IMR-90 (cell line): Measurements from ENCODE around the gene ALDH1A1. TPM values are rescaled to one million over a fixed set of nuclear protein-coding genes. Genes with fewer than 3 reads are reported as not detected.

Experiments used
- ATAC-seq: fragments of 200-7000 bp; cut with Tn5 transposase; 2 replicates; pipeline ENCODE4 v1.9.1; 2020; ENCODE audit warnings: low read depth, mild to moderate bottlenecking, moderate library complexity
- BruUV-seq: library from RNA; stranded (reverse); fragments of 400-500 nt; replicated peaks from 2 replicates; lab custom pipeline; 2021; lab: Mats Ljungman, UMichigan
- CTCF ChIA-PET: fragments of 300-600 bp; formaldehyde crosslinking; extraction: SDS; loops from one replicate; lab custom pipeline; 2021; ENCODE audit warnings: antibody characterized with exemption; lab: Yijun Ruan, JAX
- POLR2A ChIA-PET: fragments of 300-600 bp; sonication (Branson Sonifier 250); formaldehyde crosslinking; loops from one replicate; lab custom pipeline; 2022; ENCODE audit warnings: antibody characterized with exemption; ENCODE audit not compliant: unreplicated experiment; lab: Charles Lee
- DNase-seq: peaks from one replicate; pipeline ENCODE4 v3.0.0; 2013
- H2AFZ ChIP-seq: replicated peaks from 2 replicates; pipeline ENCODE3; 2013; ENCODE audit warnings: low read length, mild to moderate bottlenecking; ENCODE audit not compliant: poor library complexity
- H2AK5ac ChIP-seq: 2 replicates; pipeline ENCODE4 v1.6.1; 2013; ENCODE audit warnings: low read depth, low read length, inconsistent platforms
- H2AK9ac ChIP-seq: replicated peaks from 2 replicates; pipeline ENCODE3; 2013; ENCODE audit warnings: mild to moderate bottlenecking, low read depth, low read length, moderate library complexity; ENCODE audit not compliant: poor library complexity
- H2BK120ac ChIP-seq: 2 replicates; pipeline ENCODE4 v1.6.1; 2013; ENCODE audit warnings: low read depth, low read length, inconsistent platforms
- H2BK15ac ChIP-seq: 3 replicates; pipeline ENCODE4 v1.6.1; 2013; ENCODE audit warnings: low read depth, low read length, inconsistent platforms
- H2BK20ac ChIP-seq: 2 replicates; pipeline ENCODE4 v1.6.1; 2013; ENCODE audit warnings: low read depth, mild to moderate bottlenecking, inconsistent platforms, low read length, moderate library complexity
- H2BK5ac ChIP-seq: 2 replicates; pipeline ENCODE4 v1.6.1; 2013; ENCODE audit warnings: mild to moderate bottlenecking, low read depth, low read length, inconsistent platforms; ENCODE audit not compliant: poor library complexity, severe bottlenecking
- H3K14ac ChIP-seq: replicated peaks from 2 replicates; pipeline ENCODE4 v1.6.1; 2013; ENCODE audit warnings: low read depth, low read length, inconsistent platforms
- H3K18ac ChIP-seq: 2 replicates; pipeline ENCODE4 v1.6.1; 2013; ENCODE audit warnings: low read depth, low read length, control low read depth
- H3K23ac ChIP-seq: 2 replicates; pipeline ENCODE4 v1.6.1; 2013; ENCODE audit warnings: low read depth, low read length, inconsistent platforms
- H3K27ac ChIP-seq: 2 replicates; pipeline ENCODE4 v1.5.1; 2013; ENCODE audit warnings: mild to moderate bottlenecking, control low read depth, low read length; ENCODE audit not compliant: insufficient read depth
- H3K27me3 ChIP-seq: 2 replicates; pipeline ENCODE4 v1.6.1; 2013; ENCODE audit warnings: low read length; ENCODE audit not compliant: control insufficient read depth, insufficient read depth
- H3K36me3 ChIP-seq: 2 replicates; pipeline ENCODE4 v1.6.1; 2013; ENCODE audit warnings: low read length, mixed read lengths; ENCODE audit not compliant: control insufficient read depth, insufficient read depth
- H3K4ac ChIP-seq: 2 replicates; pipeline ENCODE4 v1.6.1; 2013; ENCODE audit warnings: low read depth, low read length, inconsistent platforms
- H3K4me1 ChIP-seq: 2 replicates; pipeline ENCODE4 v1.6.1; 2013; ENCODE audit warnings: low read length, mixed read lengths; ENCODE audit not compliant: control insufficient read depth, insufficient read depth
- H3K4me2 ChIP-seq: 2 replicates; pipeline ENCODE4 v1.6.1; 2013; ENCODE audit warnings: low read depth, mild to moderate bottlenecking, control low read depth, low read length, moderate library complexity
- H3K4me3 ChIP-seq: 2 replicates; pipeline ENCODE4 v1.5.1; 2013; ENCODE audit warnings: low read depth, mild to moderate bottlenecking, control low read depth, low read length, moderate library complexity; ENCODE audit not compliant: insufficient read depth
- H3K56ac ChIP-seq: 2 replicates; pipeline ENCODE4 v1.6.1; 2013; ENCODE audit warnings: low read length, inconsistent platforms; ENCODE audit not compliant: insufficient read depth; ENCODE audit errors: extremely low read depth
- H3K79me1 ChIP-seq, 2 experiments: 2 replicates each; pipeline ENCODE4 v1.6.1; 2013; ENCODE audit warnings: low read length in 2 of 2, inconsistent platforms in 1 of 2, low read depth in 1 of 2
- H3K9ac ChIP-seq: 2 replicates; pipeline ENCODE4 v1.6.1; 2013; ENCODE audit warnings: low read depth, low read length, control low read depth
- H3K9me1 ChIP-seq: 2 replicates; pipeline ENCODE4 v1.6.1; 2013; ENCODE audit warnings: low read length, inconsistent platforms; ENCODE audit not compliant: insufficient read depth
- H3K9me3 ChIP-seq: 2 replicates; pipeline ENCODE4 v1.6.1; 2013; ENCODE audit warnings: low read length; ENCODE audit not compliant: control insufficient read depth, insufficient read depth
- H4K20me1 ChIP-seq: 2 replicates; pipeline ENCODE4 v1.6.1; 2013; ENCODE audit warnings: low read length, inconsistent platforms; ENCODE audit not compliant: insufficient read depth
- H4K5ac ChIP-seq: 2 replicates; pipeline ENCODE4 v1.6.1; 2013; ENCODE audit warnings: mild to moderate bottlenecking, low read depth, low read length, control low read depth
- H4K8ac ChIP-seq, 2 experiments: 2 replicates each; pipeline ENCODE4 v1.6.1; 2013; ENCODE audit warnings: low read depth in 2 of 2, low read length in 2 of 2, control low read depth in 1 of 2, inconsistent platforms in 1 of 2
- H4K91ac ChIP-seq: 2 replicates; pipeline ENCODE4 v1.6.1; 2013; ENCODE audit warnings: low read depth, low read length, inconsistent platforms; ENCODE audit not compliant: insufficient read depth
- BHLHE40 ChIP-seq: fragments of 150-350 bp; IDR thresholded peaks from 2 replicates; pipeline ENCODE4 v1.6.1; 2016; ENCODE audit warnings: mild to moderate bottlenecking, low read depth, low read length
- CEBPB ChIP-seq: IDR thresholded peaks from 2 replicates; pipeline ENCODE4 v1.6.1; 2012; ENCODE audit warnings: low read depth, low read length, improper control_type of control experiment
- CHD1 ChIP-seq: IDR thresholded peaks from 2 replicates; pipeline ENCODE4 v1.6.1; 2012; ENCODE audit warnings: low read depth, low read length, improper control_type of control experiment
- FOS ChIP-seq: fragments of 150-350 bp; IDR thresholded peaks from 2 replicates; pipeline ENCODE4 v1.6.1; 2016; ENCODE audit warnings: low read depth, low read length
- MAFK ChIP-seq: IDR thresholded peaks from 2 replicates; pipeline ENCODE4 v1.6.1; 2012; ENCODE audit warnings: low read depth, low read length, improper control_type of control experiment
- MAZ ChIP-seq: IDR thresholded peaks from 2 replicates; pipeline ENCODE4 v1.6.1; 2012; ENCODE audit warnings: low read depth, mild to moderate bottlenecking, low read length, improper control_type of control experiment, moderate library complexity, borderline replicate concordance
- MXI1 ChIP-seq: IDR thresholded peaks from 2 replicates; pipeline ENCODE4 v1.6.1; 2012; ENCODE audit warnings: low read depth, mild to moderate bottlenecking, low read length, moderate library complexity, borderline replicate concordance
- NFE2L2 ChIP-seq: fragments of 150-350 bp; IDR thresholded peaks from 2 replicates; pipeline ENCODE4 v1.6.1; 2016; ENCODE audit warnings: low read depth, mild to moderate bottlenecking, low read length
- POLR2A ChIP-seq: IDR thresholded peaks from 2 replicates; pipeline ENCODE4 v1.6.1; 2012; ENCODE audit warnings: mild to moderate bottlenecking, low read depth, low read length
- RAD21 ChIP-seq: IDR thresholded peaks from 2 replicates; pipeline ENCODE4 v1.6.1; 2012; ENCODE audit warnings: low read length, improper control_type of control experiment
- RCOR1 ChIP-seq: IDR thresholded peaks from 2 replicates; pipeline ENCODE4 v1.6.1; 2012; ENCODE audit warnings: mild to moderate bottlenecking, low read length, improper control_type of control experiment; ENCODE audit not compliant: insufficient replicate concordance
- RFX5 ChIP-seq: IDR thresholded peaks from 2 replicates; pipeline ENCODE4 v1.8.0; 2012; ENCODE audit warnings: low read depth, mild to moderate bottlenecking, low read length, moderate library complexity
- SMC3 ChIP-seq: fragments of 150-350 bp; IDR thresholded peaks from 2 replicates; pipeline ENCODE4 v1.6.1; 2016; ENCODE audit warnings: low read depth, mild to moderate bottlenecking, antibody characterized with exemption, low read length, moderate library complexity
- WGBS, 2 experiments: methylation state at CpG; one replicate each; pipeline versions ENCODE4 v1.1.5 to v1.1.7; 2013; ENCODE audit warnings: missing lambda C conversion rate in 2 of 2; ENCODE audit not compliant: insufficient read length in 1 of 2; ENCODE audit errors: extremely low coverage in 2 of 2; 5-methylcytosine and 5-hydroxymethylcytosine counted together
- dilution Hi-C: fragments of 300-500 bp; cut with HindIII; formaldehyde crosslinking; loops from one replicate; pipeline ENCODE4 v1.14.3; 2018; ENCODE audit warnings: low sequenced_read_pairs; ENCODE audit not compliant: unreplicated experiment
- in situ Hi-C: fragments of 300-500 bp; cut with MboI; formaldehyde crosslinking; loops from 3 replicates; pipeline ENCODE4 v1.14.3; 2019; ENCODE audit warnings: low sequenced_read_pairs, inconsistent platforms, mixed read lengths
- intact Hi-C: fragments of 100-400 bp; cut with micrococcal nuclease; formaldehyde crosslinking; loops from 2 replicates; pipeline ENCODE4 v1.10.0; 2022
- polyA plus RNA-seq, 3 experiments: library from polyadenylated mRNA; depleted of rRNA; stranded (reverse); fragments of >200 nt; gene quantifications; 2 replicates each; pipeline ENCODE4 v1.2.3, GENCODE V29; 2012; ENCODE audit warnings: low replicate concordance in 1 of 3
- total RNA-seq: library from RNA; depleted of rRNA; stranded (reverse); fragments of >200 nt; gene quantifications from 2 replicates; pipeline ENCODE4 v1.2.3, GENCODE V29; 2012
- TF ChIP-seq, protein P1 (sequence below): fragments of 150-350 bp; IDR thresholded peaks from 2 replicates; pipeline ENCODE4 v1.6.1; 2016; ENCODE audit warnings: low read depth, mild to moderate bottlenecking, low read length, moderate library complexity, borderline replicate concordance
- TF ChIP-seq, protein P2 (sequence below): conservative IDR thresholded peaks from 2 replicates; pipeline ENCODE4 v1.5.1; 2012; ENCODE audit warnings: mild to moderate bottlenecking, low read depth, low read length, improper control_type of control experiment
- TF ChIP-seq, protein P3 (sequence below): fragments of 150-350 bp; IDR thresholded peaks from 2 replicates; pipeline ENCODE4 v1.6.1; 2017; ENCODE audit warnings: mild to moderate bottlenecking, antibody characterized with exemption, low read length, low read depth

ALDH1A1 gene
- total and polyA plus RNA-seq, 2 of the 4 experiments (the other 2 are of a cell fraction): not detected

DNA sequence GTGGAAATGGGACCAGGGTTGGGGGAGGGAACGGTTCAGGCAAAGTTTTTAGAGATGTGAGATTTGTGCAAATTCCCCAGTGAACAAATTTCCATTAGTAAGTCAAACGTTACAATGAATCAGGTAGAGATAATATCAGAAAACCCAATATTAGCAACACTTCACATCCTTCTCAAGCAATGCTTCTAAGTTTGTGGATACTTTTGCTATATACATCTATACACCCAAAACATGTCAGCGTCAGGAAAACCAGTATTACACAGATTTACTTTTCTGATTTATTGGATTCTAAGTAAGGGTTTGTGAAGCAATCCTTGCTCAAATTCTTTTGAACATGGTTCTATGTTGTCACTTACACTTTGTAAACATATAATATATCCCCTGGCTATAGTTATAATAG, 6.5 kb downstream of the ALDH1A1 start:
- in situ Hi-C loops: no loop called here
- H3K79me1 ChIP-seq: no peaks in the 10 kb centered on the region

More for the DNA sequence above, 6.5 kb downstream of the ALDH1A1 start:
- WGBS, 2 experiments: no CpG with 5 or more reads among the region's 3 CpGs
- Histone ChIP-seq H2BK20ac (no peak overlapping the region), H4K20me1 (no peaks in the 10 kb centered on the region), H3K4me3 (no peak overlapping the region), H2AFZ (no peak overlapping the region), H3K4ac (no peak overlapping the region), H3K4me1 (no peaks in the 10 kb centered on the region), H3K36me3 (no peaks in the 10 kb centered on the region), H3K18ac (no peak overlapping the region), H2BK5ac (no peak overlapping the region), H3K27me3 (no peaks in the 10 kb centered on the region), H3K4me2 (no peak overlapping the region), H3K27ac (no peak overlapping the region), H4K91ac (no peak overlapping the region), H3K9me1 (no peaks in the 10 kb centered on the region), H3K9me3 (no peaks in the 10 kb centered on the region), H3K56ac (no peak overlapping the region), H2BK120ac (no peak overlapping the region), H2BK15ac (no peak overlapping the region), H3K14ac (no peak overlapping the region), H3K9ac (no peak overlapping the region), H4K5ac (no peak overlapping the region), H3K23ac (no peak overlapping the region), H4K8ac (no peak overlapping the region), H2AK9ac (no peak overlapping the region), H2AK5ac (no peak overlapping the region)
- intact Hi-C loops: loop anchor here (10.0 kb wide), 1 partner anchor 48 kb away; no protein-coding TSS in a partner anchor
- CTCF ChIA-PET: no interaction called here
- dilution Hi-C loops: no loop called here
- ATAC-seq (no peak), DNase-seq (no peak)
- BruUV-seq: no TSS peak
- POLR2A ChIA-PET: no interaction called here
- TF ChIP-seq FOS (no peak), RCOR1 (no peak), MXI1 (no peak), POLR2A (no peak), CEBPB (no peak), MAFK (no peak), MAZ (no peak), SMC3 (no peak), CHD1 (no peak), NFE2L2 (no peak), RAD21 (no peak), RFX5 (no peak), BHLHE40 (no peak)
- TF ChIP-seq, protein P1, sequence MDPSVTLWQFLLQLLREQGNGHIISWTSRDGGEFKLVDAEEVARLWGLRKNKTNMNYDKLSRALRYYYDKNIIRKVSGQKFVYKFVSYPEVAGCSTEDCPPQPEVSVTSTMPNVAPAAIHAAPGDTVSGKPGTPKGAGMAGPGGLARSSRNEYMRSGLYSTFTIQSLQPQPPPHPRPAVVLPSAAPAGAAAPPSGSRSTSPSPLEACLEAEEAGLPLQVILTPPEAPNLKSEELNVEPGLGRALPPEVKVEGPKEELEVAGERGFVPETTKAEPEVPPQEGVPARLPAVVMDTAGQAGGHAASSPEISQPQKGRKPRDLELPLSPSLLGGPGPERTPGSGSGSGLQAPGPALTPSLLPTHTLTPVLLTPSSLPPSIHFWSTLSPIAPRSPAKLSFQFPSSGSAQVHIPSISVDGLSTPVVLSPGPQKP: no peak
- TF ChIP-seq, protein P2, sequence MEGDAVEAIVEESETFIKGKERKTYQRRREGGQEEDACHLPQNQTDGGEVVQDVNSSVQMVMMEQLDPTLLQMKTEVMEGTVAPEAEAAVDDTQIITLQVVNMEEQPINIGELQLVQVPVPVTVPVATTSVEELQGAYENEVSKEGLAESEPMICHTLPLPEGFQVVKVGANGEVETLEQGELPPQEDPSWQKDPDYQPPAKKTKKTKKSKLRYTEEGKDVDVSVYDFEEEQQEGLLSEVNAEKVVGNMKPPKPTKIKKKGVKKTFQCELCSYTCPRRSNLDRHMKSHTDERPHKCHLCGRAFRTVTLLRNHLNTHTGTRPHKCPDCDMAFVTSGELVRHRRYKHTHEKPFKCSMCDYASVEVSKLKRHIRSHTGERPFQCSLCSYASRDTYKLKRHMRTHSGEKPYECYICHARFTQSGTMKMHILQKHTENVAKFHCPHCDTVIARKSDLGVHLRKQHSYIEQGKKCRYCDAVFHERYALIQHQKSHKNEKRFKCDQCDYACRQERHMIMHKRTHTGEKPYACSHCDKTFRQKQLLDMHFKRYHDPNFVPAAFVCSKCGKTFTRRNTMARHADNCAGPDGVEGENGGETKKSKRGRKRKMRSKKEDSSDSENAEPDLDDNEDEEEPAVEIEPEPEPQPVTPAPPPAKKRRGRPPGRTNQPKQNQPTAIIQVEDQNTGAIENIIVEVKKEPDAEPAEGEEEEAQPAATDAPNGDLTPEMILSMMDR: no peak
- TF ChIP-seq, protein P3, sequence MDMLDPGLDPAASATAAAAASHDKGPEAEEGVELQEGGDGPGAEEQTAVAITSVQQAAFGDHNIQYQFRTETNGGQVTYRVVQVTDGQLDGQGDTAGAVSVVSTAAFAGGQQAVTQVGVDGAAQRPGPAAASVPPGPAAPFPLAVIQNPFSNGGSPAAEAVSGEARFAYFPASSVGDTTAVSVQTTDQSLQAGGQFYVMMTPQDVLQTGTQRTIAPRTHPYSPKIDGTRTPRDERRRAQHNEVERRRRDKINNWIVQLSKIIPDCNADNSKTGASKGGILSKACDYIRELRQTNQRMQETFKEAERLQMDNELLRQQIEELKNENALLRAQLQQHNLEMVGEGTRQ: no peak
